Liver (tissue), 9 donors: ENCODE results near the gene CATSPER1. TPM values are rescaled to one million over a fixed set of nuclear protein-coding genes. Genes with fewer than 3 reads are reported as not detected.

Source experiments
- DNase-seq: peaks from one replicate; pipeline ENCODE4 v3.0.0-alpha.2; 2017; ENCODE audit warnings: low spot score
- H3K27ac ChIP-seq, 2 donors: one replicate each; pipeline ENCODE4 v1.7.0; 2013; ENCODE audit warnings: inconsistent platforms in 2 of 2, low read length in 2 of 2, control low read depth in 1 of 2, low read depth in 1 of 2, mild to moderate bottlenecking in 1 of 2
- H3K27me3 ChIP-seq, 4 donors: one replicate each; pipeline versions ENCODE4 v1.6.1 to v1.7.0; 2013; ENCODE audit warnings: low read length in 3 of 4, inconsistent platforms in 1 of 4, mild to moderate bottlenecking in 1 of 4, moderate library complexity in 1 of 4; ENCODE audit not compliant: control insufficient read depth in 4 of 4, insufficient read depth in 4 of 4
- H3K36me3 ChIP-seq, 4 donors: one replicate each; pipeline versions ENCODE4 v1.6.1 to v1.7.0; 2013; ENCODE audit warnings: low read length in 3 of 4, mild to moderate bottlenecking in 3 of 4, low read depth in 1 of 4, moderate library complexity in 1 of 4; ENCODE audit not compliant: control insufficient read depth in 4 of 4, insufficient read depth in 3 of 4
- H3K4me1 ChIP-seq, 4 donors: one replicate each; pipeline versions ENCODE4 v1.6.1 to v1.7.0; 2013; ENCODE audit warnings: low read length in 3 of 4, mild to moderate bottlenecking in 3 of 4, moderate library complexity in 1 of 4; ENCODE audit not compliant: control insufficient read depth in 4 of 4, insufficient read depth in 4 of 4
- H3K4me3 ChIP-seq, 3 donors: one replicate each; pipeline versions ENCODE4 v1.6.1 to v1.7.0; 2013; ENCODE audit warnings: low read length in 3 of 3, control low read depth in 1 of 3, low read depth in 1 of 3, mild to moderate bottlenecking in 1 of 3
- H3K9ac ChIP-seq, 2 donors: one replicate each; pipeline ENCODE4 v1.7.0; 2013; ENCODE audit warnings: low read length in 2 of 2, mild to moderate bottlenecking in 2 of 2, moderate library complexity in 2 of 2, control low read depth in 1 of 2, low read depth in 1 of 2
- H3K9me3 ChIP-seq, 4 donors: one replicate each; pipeline versions ENCODE4 v1.6.1 to v1.7.0; 2013; ENCODE audit warnings: low read length in 3 of 4; ENCODE audit not compliant: control insufficient read depth in 4 of 4
- EGR1 ChIP-seq, 2 donors: IDR thresholded peaks; 2 replicates each; pipeline ENCODE4 v1.6.1; 2016 to 2018; ENCODE audit warnings: antibody characterized with exemption in 2 of 2, low read depth in 2 of 2
- FOXA1 ChIP-seq: IDR thresholded peaks from 2 replicates; pipeline ENCODE4 v1.6.1; 2016; ENCODE audit warnings: antibody characterized with exemption
- FOXA2 ChIP-seq: IDR thresholded peaks from 2 replicates; pipeline ENCODE4 v1.6.1; 2016; ENCODE audit warnings: antibody characterized with exemption
- GABPA ChIP-seq, 2 donors: IDR thresholded peaks in 1 of 2; conservative IDR thresholded peaks in 1 of 2; 2 replicates each; pipeline ENCODE4 v1.6.1; 2016; ENCODE audit warnings: antibody characterized with exemption in 2 of 2, mild to moderate bottlenecking in 1 of 2, moderate library complexity in 1 of 2
- HNF4A ChIP-seq, 2 donors: conservative IDR thresholded peaks; 2 replicates each; pipeline ENCODE4 v1.6.1; 2016; ENCODE audit warnings: antibody characterized with exemption in 2 of 2, mild to moderate bottlenecking in 2 of 2
- HNF4G ChIP-seq: IDR thresholded peaks from 2 replicates; pipeline ENCODE4 v1.6.1; 2016; ENCODE audit warnings: antibody characterized with exemption
- JUND ChIP-seq, 2 donors: IDR thresholded peaks; 2 replicates each; pipeline ENCODE4 v1.6.1; 2016; ENCODE audit warnings: antibody characterized with exemption in 2 of 2
- NR2F2 ChIP-seq: IDR thresholded peaks from 2 replicates; pipeline ENCODE4 v1.6.1; 2016; ENCODE audit warnings: antibody characterized with exemption
- RAD21 ChIP-seq, 2 donors: IDR thresholded peaks; 2 replicates each; pipeline ENCODE4 v1.6.1; 2016; ENCODE audit warnings: antibody characterized with exemption in 2 of 2, mild to moderate bottlenecking in 2 of 2
- REST ChIP-seq: IDR thresholded peaks from 2 replicates; pipeline ENCODE4 v1.6.1; 2016; ENCODE audit warnings: antibody characterized with exemption, mild to moderate bottlenecking
- RXRA ChIP-seq, 2 donors: IDR thresholded peaks; 2 replicates each; pipeline ENCODE4 v1.6.1; 2017 to 2018; ENCODE audit warnings: antibody characterized with exemption in 2 of 2, mild to moderate bottlenecking in 1 of 2
- SP1 ChIP-seq: IDR thresholded peaks from 2 replicates; pipeline ENCODE4 v1.6.1; 2018; ENCODE audit warnings: antibody characterized with exemption, mild to moderate bottlenecking
- TAF1 ChIP-seq: conservative IDR thresholded peaks from 2 replicates; pipeline ENCODE4 v1.6.1; 2016; ENCODE audit warnings: antibody characterized with exemption, mild to moderate bottlenecking
- YY1 ChIP-seq: IDR thresholded peaks from 2 replicates; pipeline ENCODE4 v1.6.1; 2016; ENCODE audit warnings: antibody characterized with exemption, mild to moderate bottlenecking
- ZBTB33 ChIP-seq: IDR thresholded peaks from 2 replicates; pipeline ENCODE4 v1.6.1; 2016; ENCODE audit warnings: antibody characterized with exemption
- WGBS: extraction: QIAGEN DNeasy Blood & Tissue Kit; methylation state at CpG from one replicate; pipeline ENCODE4 v1.1.7; 2013; 5-methylcytosine and 5-hydroxymethylcytosine counted together
- polyA plus RNA-seq, 2 donors: library from polyadenylated mRNA; stranded (reverse) in 1 of 2; unstranded in 1 of 2; fragments of 200-250 nt in 1 of 2; fragments of >200 nt in 1 of 2; fragmentation: Nextera tagmentation in 1 of 2; extraction: Ambion mirVana in 1 of 2; gene quantifications; one replicate each; pipeline versions ENCODE4 v1.2.1 to v1.2.3, GENCODE V29; 2013 to 2015
- total RNA-seq, 2 donors: library from RNA; depleted of rRNA; stranded (reverse); fragments of >200 nt; gene quantifications; one replicate each; pipeline ENCODE4 v1.2.3, GENCODE V29; 2014
- TF ChIP-seq, protein P1 (sequence below): IDR thresholded peaks from 2 replicates; pipeline ENCODE4 v1.6.1; 2016; ENCODE audit warnings: antibody characterized with exemption
- TF ChIP-seq, protein P2 (sequence below): fragments of 150-350 bp; IDR thresholded peaks from 2 replicates; pipeline ENCODE4 v1.5.1; 2017; ENCODE audit warnings: improper control_type of control experiment, low read depth, low read length; ENCODE audit not compliant: missing input control
- TF ChIP-seq, protein P3 (sequence below): IDR thresholded peaks from 2 replicates; pipeline ENCODE4 v1.6.1; 2016; ENCODE audit warnings: antibody characterized with exemption
- donor health status: healthy.
- donor health status: healthy.
- donor health status: healthy.
- donor health status: healthy.
- donor health status: healthy.

The CATSPER1 gene
- total and polyA plus RNA-seq, 4 donors = 0.17 TPM; not detected in 3

GRCh38 chr11:65977621-65978390, 48.5 kb downstream of the CATSPER1 start:
- TF ChIP-seq FOXA1 (no peak), NR2F2 (no peak), GABPA (IDR thresholded peaks at IDR 0.05 in 1 of 2, conservative IDR thresholded peaks at IDR 0.05 in 1 of 2) (no peak), HNF4G (no peak), SP1 (no peak), JUND (IDR thresholded peaks at IDR 0.05) (no peak), ZBTB33 (no peak), REST (no peak), RXRA (IDR thresholded peaks at IDR 0.05) (no peak), FOXA2 (no peak), EGR1 (IDR thresholded peaks at IDR 0.05; ENCODE audit: low read depth in 2 of 2) (no peak), YY1 (no peak), TAF1 (no peak), HNF4A (conservative IDR thresholded peaks at IDR 0.05) (no peak), RAD21 (IDR thresholded peaks at IDR 0.05) (no peak)
- TF ChIP-seq, protein P1, sequence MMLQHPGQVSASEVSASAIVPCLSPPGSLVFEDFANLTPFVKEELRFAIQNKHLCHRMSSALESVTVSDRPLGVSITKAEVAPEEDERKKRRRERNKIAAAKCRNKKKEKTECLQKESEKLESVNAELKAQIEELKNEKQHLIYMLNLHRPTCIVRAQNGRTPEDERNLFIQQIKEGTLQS = no peak
- TF ChIP-seq, protein P2, sequence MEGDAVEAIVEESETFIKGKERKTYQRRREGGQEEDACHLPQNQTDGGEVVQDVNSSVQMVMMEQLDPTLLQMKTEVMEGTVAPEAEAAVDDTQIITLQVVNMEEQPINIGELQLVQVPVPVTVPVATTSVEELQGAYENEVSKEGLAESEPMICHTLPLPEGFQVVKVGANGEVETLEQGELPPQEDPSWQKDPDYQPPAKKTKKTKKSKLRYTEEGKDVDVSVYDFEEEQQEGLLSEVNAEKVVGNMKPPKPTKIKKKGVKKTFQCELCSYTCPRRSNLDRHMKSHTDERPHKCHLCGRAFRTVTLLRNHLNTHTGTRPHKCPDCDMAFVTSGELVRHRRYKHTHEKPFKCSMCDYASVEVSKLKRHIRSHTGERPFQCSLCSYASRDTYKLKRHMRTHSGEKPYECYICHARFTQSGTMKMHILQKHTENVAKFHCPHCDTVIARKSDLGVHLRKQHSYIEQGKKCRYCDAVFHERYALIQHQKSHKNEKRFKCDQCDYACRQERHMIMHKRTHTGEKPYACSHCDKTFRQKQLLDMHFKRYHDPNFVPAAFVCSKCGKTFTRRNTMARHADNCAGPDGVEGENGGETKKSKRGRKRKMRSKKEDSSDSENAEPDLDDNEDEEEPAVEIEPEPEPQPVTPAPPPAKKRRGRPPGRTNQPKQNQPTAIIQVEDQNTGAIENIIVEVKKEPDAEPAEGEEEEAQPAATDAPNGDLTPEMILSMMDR = no peak
- TF ChIP-seq, protein P3, sequence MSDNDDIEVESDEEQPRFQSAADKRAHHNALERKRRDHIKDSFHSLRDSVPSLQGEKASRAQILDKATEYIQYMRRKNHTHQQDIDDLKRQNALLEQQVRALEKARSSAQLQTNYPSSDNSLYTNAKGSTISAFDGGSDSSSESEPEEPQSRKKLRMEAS = no peak
- DNase-seq = no peak
- Histone ChIP-seq H3K4me1 (no peaks in the 10 kb centered on the region), H3K36me3 (peaks cover 15 to 45% (median 26%) of the 10 kb centered on the region in 4 donors), H3K9ac (no peak overlapping the region), H3K9me3 (no peaks in the 10 kb centered on the region), H3K4me3 (no peak overlapping the region), H3K27me3 (no peaks in the 10 kb centered on the region), H3K27ac (no peak overlapping the region)
- 92% methylated on average over 29 of the region's 29 CpGs for WGBS
